ENCODE results near the gene SRL.

SRL gene

DNA sequence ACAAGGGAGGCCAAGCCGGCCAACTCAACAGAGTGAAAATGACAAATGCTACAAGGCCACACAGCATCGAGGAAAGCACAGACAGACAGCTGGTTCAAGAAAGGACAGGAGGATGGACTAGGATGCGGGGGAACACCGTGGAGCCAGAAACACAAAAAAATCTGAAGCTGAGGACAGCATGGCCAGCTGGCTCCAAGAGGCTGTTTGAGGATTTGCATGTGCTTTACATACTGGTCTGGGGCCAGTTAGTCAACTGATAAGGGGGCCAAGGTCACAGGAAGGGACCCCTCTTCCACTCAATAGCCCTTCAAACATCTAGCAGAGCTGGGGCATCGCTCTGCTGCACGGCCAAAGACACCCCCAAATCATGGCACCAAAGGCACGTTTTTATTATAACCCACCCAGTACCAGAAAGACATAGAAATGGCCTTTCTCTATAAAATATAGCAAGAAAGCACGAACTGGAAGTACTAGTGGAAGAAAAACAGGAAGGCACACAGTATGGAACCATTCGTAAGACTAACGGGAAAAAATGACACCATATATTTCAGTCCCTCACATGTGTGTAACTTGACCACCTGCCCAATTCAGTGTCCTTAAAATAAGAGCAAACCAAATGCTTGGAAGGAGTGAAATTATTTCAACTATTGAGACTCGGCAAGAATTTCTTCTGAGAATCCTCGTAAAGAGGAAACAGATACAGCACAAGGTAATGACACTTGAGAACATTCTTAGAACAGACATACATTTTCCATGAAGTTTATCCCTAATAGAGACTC is 7.8 kb upstream of the SRL start:
- no peak overlapping the region for H3K4me3 ChIP-seq (ENCODE audit: low read depth, low read length)
- in situ Hi-C loops (cut with HindIII; ENCODE audit: low sequenced_read_pairs), result no loop called here
- no peak for DNase-seq (ENCODE audit: low read depth)
- TF ChIP-seq, protein P1, sequence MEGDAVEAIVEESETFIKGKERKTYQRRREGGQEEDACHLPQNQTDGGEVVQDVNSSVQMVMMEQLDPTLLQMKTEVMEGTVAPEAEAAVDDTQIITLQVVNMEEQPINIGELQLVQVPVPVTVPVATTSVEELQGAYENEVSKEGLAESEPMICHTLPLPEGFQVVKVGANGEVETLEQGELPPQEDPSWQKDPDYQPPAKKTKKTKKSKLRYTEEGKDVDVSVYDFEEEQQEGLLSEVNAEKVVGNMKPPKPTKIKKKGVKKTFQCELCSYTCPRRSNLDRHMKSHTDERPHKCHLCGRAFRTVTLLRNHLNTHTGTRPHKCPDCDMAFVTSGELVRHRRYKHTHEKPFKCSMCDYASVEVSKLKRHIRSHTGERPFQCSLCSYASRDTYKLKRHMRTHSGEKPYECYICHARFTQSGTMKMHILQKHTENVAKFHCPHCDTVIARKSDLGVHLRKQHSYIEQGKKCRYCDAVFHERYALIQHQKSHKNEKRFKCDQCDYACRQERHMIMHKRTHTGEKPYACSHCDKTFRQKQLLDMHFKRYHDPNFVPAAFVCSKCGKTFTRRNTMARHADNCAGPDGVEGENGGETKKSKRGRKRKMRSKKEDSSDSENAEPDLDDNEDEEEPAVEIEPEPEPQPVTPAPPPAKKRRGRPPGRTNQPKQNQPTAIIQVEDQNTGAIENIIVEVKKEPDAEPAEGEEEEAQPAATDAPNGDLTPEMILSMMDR (IDR thresholded peaks at IDR 0.05; ENCODE audit: low read depth, low read length, missing control alignments), result no peak

- TF ChIP-seq, protein P1 (IDR thresholded peaks at IDR 0.05; ENCODE audit: low read depth, low read length, missing control alignments), result no peak
- in situ Hi-C loops (cut with HindIII; ENCODE audit: low sequenced_read_pairs), result no loop called here
- DNase-seq (ENCODE audit: low read depth), result no peak
- H3K4me3 ChIP-seq (ENCODE audit: low read depth, low read length), result no peak overlapping the region
These were observed 5.5 kb upstream of the SRL start for GRCh38 chr16:4247460-4247784.

DNA sequence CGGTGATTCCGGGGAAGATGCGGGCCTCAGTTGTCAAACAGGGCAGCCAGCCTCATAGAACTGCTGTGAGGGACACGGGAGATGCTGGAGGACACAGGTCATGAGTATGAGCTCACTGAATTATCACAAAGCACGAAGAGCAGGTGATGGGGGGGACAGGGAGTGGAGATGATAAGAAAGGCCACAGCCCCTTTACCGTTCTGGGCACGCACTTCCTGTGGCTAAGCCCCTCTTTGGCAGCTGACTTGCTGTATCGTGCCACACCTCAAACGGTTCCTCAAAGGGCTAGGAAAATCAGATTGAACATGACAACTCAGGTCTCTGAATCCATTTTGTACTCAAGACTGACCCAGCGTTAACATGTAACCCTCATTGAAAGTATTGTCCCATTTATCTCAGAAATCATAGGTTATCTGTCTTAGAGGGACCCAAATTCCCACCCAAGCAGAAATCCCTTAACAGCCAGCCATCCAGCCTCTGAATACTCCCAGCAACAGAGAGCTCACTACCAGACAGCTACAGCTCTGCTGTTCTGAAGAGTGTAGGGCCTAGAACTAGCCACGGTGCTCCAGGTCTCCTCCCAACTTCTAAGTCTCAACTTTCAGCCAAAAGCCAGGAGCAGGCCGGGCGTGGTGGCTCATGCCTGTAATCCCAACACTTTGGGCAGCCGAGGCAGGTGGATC is 5.0 kb upstream of the SRL start:
- TF ChIP-seq, protein P1 (IDR thresholded peaks at IDR 0.05; ENCODE audit: low read depth, low read length, missing control alignments), result no peak
- no peak for DNase-seq (ENCODE audit: low read depth)
- in situ Hi-C loops (cut with HindIII; ENCODE audit: low sequenced_read_pairs), result no loop called here
- no peak overlapping the region for H3K4me3 ChIP-seq (ENCODE audit: low read depth, low read length)

GRCh38 chr16:4245077-4245791 is 3.4 kb upstream of the SRL start:
- in situ Hi-C loops (cut with HindIII; ENCODE audit: low sequenced_read_pairs), result no loop called here
- no peak for DNase-seq (ENCODE audit: low read depth)
- no peak overlapping the region for H3K4me3 ChIP-seq (ENCODE audit: low read depth, low read length)
- TF ChIP-seq, protein P1 (IDR thresholded peaks at IDR 0.05; ENCODE audit: low read depth, low read length, missing control alignments), result no peak

GRCh38 chr16:4244254-4245076 is 2.6 kb upstream of the SRL start:
- no peak overlapping the region for H3K4me3 ChIP-seq (ENCODE audit: low read depth, low read length)
- DNase-seq (ENCODE audit: low read depth), result no peak
- in situ Hi-C loops (cut with HindIII; ENCODE audit: low sequenced_read_pairs), result no loop called here
- TF ChIP-seq, protein P1 (IDR thresholded peaks at IDR 0.05; ENCODE audit: low read depth, low read length, missing control alignments), result no peak

All from astrocyte of the cerebellum (primary cell).